Kidney epithelial cell (primary cell): ENCODE measurements around the gene WDR18. TPM values are rescaled to one million over a fixed set of nuclear protein-coding genes. Genes with fewer than 3 reads are reported as not detected.

Experiments used
- DNase-seq: peaks from one replicate; pipeline ENCODE4 v3.0.0-alpha.2; 2010; ENCODE audit warnings: low read depth
- H3K27me3 ChIP-seq: 2 replicates; pipeline ENCODE4 v1.6.0; 2011; ENCODE audit warnings: low read length; ENCODE audit not compliant: control insufficient read depth, insufficient read depth
- H3K36me3 ChIP-seq: 2 replicates; pipeline ENCODE4 v1.5.1; 2011; ENCODE audit warnings: low read length; ENCODE audit not compliant: control insufficient read depth, insufficient read depth
- H3K4me3 ChIP-seq: 2 replicates; pipeline ENCODE4 v1.5.1; 2011; ENCODE audit warnings: low read depth, mild to moderate bottlenecking, control low read depth, low read length
- CTCF ChIP-seq: IDR thresholded peaks from 2 replicates; pipeline ENCODE4 v1.5.1; 2011; ENCODE audit warnings: mild to moderate bottlenecking, moderate library complexity, low read length, control low read depth, inconsistent platforms; ENCODE audit not compliant: insufficient read depth, poor library complexity, severe bottlenecking
- total RNA-seq: library from RNA; depleted of rRNA; stranded (reverse); fragments of >200 nt; gene quantifications from 2 replicates; pipeline ENCODE4 v1.2.3, GENCODE V29; 2015

The WDR18 gene
- total RNA-seq, 1 donor from 2014 or later = 54.6 TPM

- Histone ChIP-seq H3K27me3 (peaks cover 40% of the 10 kb centered on the region), H3K4me3 (no peak overlapping the region), H3K36me3 (no peaks in the 10 kb centered on the region)
- TF ChIP-seq CTCF = no peak
- DNase-seq = no peak
Observed at GRCh38 chr19:1004204-1004802, 20.2 kb downstream of the WDR18 start.

- Histone ChIP-seq H3K36me3 (no peaks in the 10 kb centered on the region), H3K4me3 (no peak overlapping the region), H3K27me3 (peaks cover 36% of the 10 kb centered on the region)
- no peak for TF ChIP-seq CTCF
- DNase-seq = no peak
Observed at GRCh38 chr19:1004803-1005664, 20.9 kb downstream of the WDR18 start.

- Histone ChIP-seq H3K27me3 (peaks cover 20% of the 10 kb centered on the region), H3K36me3 (no peaks in the 10 kb centered on the region), H3K4me3 (no peak overlapping the region)
- TF ChIP-seq CTCF = no peak
- no peak for DNase-seq
Observed at GRCh38 chr19:1006711-1007398, 22.7 kb downstream of the WDR18 start.

GRCh38 chr19:1007399-1008251 is 23.5 kb downstream of the WDR18 start:
- DNase-seq = no peak
- TF ChIP-seq CTCF = no peak
- Histone ChIP-seq H3K27me3 (peaks cover 17% of the 10 kb centered on the region), H3K4me3 (no peak overlapping the region), H3K36me3 (no peaks in the 10 kb centered on the region)

- DNase-seq = no peak
- TF ChIP-seq CTCF = no peak
- Histone ChIP-seq H3K4me3 (no peak overlapping the region), H3K27me3 (peaks cover 10% of the 10 kb centered on the region), H3K36me3 (no peaks in the 10 kb centered on the region)
Observed at GRCh38 chr19:1008268-1009040, 24.3 kb downstream of the WDR18 start.
